ENCODE data around the gene CALR3. TPM values are rescaled to one million over a fixed set of nuclear protein-coding genes. Genes with fewer than 3 reads are reported as not detected.

Gene CALR3
- total and polyA plus RNA-seq, 2 of the 13 experiments (the other 11 are each of a cell fraction or from before 2014, with no cell fraction given) = not detected

DNA sequence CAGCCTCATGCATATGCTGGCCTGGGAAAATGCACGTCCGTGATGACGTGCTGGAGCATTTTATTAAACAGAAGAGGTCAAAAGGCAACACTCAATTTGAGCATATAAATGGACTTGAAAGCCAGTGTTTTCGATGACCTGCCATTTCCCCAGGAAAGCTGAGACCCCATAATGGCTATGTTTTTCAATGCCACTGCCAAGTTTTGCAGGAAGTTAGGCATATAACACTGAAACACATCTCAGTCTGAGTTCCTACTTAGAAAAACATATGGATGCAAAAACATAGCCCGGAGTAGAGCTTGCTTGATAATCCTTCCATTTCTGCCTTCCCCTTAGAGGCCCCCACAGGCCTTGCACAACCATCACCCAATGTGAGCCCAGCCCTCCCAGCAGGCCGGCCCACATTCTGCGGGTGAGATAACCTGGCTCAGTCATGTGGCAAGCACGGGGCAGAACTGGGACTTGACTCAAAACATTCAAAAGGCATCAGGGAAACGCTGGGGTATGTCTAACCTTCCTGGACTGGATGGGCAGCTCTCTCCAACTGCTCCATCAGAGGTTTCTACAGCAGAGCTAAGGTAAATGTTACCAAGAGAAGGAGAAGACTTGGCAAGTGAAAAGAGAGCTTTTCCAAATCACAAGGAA is 49.1 kb downstream of the CALR3 start (continued):
- no peak for TF ChIP-seq RARG (CRISPR knock-in tag; IDR thresholded peaks at IDR 0.05; ENCODE audit: low read depth)
- TF ChIP-seq, protein P1, sequence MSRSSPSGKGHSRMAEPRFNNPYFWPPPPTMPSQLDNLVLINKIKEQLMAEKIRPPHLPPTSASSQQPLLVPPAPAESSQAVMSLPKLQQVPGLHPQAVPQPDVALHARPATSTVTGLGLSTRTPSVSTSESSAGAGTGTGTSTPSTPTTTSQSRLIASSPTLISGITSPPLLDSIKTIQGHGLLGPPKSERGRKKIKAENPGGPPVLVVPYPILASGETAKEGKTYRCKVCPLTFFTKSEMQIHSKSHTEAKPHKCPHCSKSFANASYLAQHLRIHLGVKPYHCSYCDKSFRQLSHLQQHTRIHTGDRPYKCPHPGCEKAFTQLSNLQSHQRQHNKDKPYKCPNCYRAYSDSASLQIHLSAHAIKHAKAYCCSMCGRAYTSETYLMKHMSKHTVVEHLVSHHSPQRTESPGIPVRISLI (CRISPR knock-in tag; IDR thresholded peaks at IDR 0.05; ENCODE audit: borderline replicate concordance) = no peak
- no peak for TF ChIP-seq ZNF652 (CRISPR knock-in tag; IDR thresholded peaks at IDR 0.05; ENCODE audit: borderline replicate concordance, low read depth)
- no peak for TF ChIP-seq ZNF335 (CRISPR knock-in tag; IDR thresholded peaks at IDR 0.05)
- TF ChIP-seq ZNF354B (CRISPR knock-in tag; IDR thresholded peaks at IDR 0.05) = no peak
- TF ChIP-seq, protein P2, sequence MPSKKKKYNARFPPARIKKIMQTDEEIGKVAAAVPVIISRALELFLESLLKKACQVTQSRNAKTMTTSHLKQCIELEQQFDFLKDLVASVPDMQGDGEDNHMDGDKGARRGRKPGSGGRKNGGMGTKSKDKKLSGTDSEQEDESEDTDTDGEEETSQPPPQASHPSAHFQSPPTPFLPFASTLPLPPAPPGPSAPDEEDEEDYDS (CRISPR knock-in tag; IDR thresholded peaks at IDR 0.05) = peak; percentile 49; the same call in 1 of the 2 replicates
- TF ChIP-seq, protein P3, sequence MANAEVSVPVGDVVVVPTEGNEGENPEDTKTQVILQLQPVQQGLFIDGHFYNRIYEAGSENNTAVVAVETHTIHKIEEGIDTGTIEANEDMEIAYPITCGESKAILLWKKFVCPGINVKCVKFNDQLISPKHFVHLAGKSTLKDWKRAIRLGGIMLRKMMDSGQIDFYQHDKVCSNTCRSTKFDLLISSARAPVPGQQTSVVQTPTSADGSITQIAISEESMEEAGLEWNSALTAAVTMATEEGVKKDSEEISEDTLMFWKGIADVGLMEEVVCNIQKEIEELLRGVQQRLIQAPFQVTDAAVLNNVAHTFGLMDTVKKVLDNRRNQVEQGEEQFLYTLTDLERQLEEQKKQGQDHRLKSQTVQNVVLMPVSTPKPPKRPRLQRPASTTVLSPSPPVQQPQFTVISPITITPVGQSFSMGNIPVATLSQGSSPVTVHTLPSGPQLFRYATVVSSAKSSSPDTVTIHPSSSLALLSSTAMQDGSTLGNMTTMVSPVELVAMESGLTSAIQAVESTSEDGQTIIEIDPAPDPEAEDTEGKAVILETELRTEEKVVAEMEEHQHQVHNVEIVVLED (CRISPR knock-in tag; IDR thresholded peaks at IDR 0.05; ENCODE audit: borderline replicate concordance) = no peak; the same call in 1 of the 2 replicates
- peak; percentile 60; the same call in 1 of the 2 replicates for TF ChIP-seq ARNT2 (CRISPR knock-in tag; IDR thresholded peaks at IDR 0.05; ENCODE audit: low read depth)
- no peak for TF ChIP-seq ZSCAN29 (CRISPR knock-in tag; conservative IDR thresholded peaks at IDR 0.05)
- TF ChIP-seq ZNF24 (IDR thresholded peaks at IDR 0.05) = no peak
- TF ChIP-seq FOXO1 (CRISPR knock-in tag; IDR thresholded peaks at IDR 0.05) = peak; percentile 36; the same call in 1 of the 2 replicates
- TF ChIP-seq EP300 (IDR thresholded peaks at IDR 0.05; ENCODE audit: low read depth in 2 of 2, low read length in 2 of 2) = peak in 1 of 2 experiments; percentile 53; a peak in 1 of 4 replicates
- 0 out of 2 replicates have a peak, but pooled peaks have one; percentile 42 for TF ChIP-seq EP300 (CRISPR knock-in tag; IDR thresholded peaks at IDR 0.05; ENCODE audit: borderline replicate concordance)
- no peak for TF ChIP-seq ZNF780A (CRISPR knock-in tag; IDR thresholded peaks at IDR 0.05)
- no peak for TF ChIP-seq ATF7 (IDR thresholded peaks at IDR 0.05)
- no peak for TF ChIP-seq ATF7 (CRISPR knock-in tag; IDR thresholded peaks at IDR 0.05)
- TF ChIP-seq CBX5 (CRISPR knock-in tag; IDR thresholded peaks at IDR 0.05; ENCODE audit: borderline replicate concordance) = peak; percentile 45; the same call in 1 of the 2 replicates
- TF ChIP-seq, protein P4, sequence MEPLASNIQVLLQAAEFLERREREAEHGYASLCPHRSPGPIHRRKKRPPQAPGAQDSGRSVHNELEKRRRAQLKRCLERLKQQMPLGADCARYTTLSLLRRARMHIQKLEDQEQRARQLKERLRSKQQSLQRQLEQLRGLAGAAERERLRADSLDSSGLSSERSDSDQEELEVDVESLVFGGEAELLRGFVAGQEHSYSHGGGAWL (CRISPR knock-in tag; IDR thresholded peaks at IDR 0.05) = no peak
- TF ChIP-seq KDM5A (IDR thresholded peaks at IDR 0.05; ENCODE audit: borderline replicate concordance, low read length) = no peak
- no peak for TF ChIP-seq SMAD1 (CRISPR knock-in tag; IDR thresholded peaks at IDR 0.05; ENCODE audit: borderline replicate concordance, low read depth)
- no peak for TF ChIP-seq ADNP (CRISPR knock-in tag; IDR thresholded peaks at IDR 0.05)
- TF ChIP-seq ZNF619 (CRISPR knock-in tag; IDR thresholded peaks at IDR 0.05) = no peak
- TF ChIP-seq, protein P5, sequence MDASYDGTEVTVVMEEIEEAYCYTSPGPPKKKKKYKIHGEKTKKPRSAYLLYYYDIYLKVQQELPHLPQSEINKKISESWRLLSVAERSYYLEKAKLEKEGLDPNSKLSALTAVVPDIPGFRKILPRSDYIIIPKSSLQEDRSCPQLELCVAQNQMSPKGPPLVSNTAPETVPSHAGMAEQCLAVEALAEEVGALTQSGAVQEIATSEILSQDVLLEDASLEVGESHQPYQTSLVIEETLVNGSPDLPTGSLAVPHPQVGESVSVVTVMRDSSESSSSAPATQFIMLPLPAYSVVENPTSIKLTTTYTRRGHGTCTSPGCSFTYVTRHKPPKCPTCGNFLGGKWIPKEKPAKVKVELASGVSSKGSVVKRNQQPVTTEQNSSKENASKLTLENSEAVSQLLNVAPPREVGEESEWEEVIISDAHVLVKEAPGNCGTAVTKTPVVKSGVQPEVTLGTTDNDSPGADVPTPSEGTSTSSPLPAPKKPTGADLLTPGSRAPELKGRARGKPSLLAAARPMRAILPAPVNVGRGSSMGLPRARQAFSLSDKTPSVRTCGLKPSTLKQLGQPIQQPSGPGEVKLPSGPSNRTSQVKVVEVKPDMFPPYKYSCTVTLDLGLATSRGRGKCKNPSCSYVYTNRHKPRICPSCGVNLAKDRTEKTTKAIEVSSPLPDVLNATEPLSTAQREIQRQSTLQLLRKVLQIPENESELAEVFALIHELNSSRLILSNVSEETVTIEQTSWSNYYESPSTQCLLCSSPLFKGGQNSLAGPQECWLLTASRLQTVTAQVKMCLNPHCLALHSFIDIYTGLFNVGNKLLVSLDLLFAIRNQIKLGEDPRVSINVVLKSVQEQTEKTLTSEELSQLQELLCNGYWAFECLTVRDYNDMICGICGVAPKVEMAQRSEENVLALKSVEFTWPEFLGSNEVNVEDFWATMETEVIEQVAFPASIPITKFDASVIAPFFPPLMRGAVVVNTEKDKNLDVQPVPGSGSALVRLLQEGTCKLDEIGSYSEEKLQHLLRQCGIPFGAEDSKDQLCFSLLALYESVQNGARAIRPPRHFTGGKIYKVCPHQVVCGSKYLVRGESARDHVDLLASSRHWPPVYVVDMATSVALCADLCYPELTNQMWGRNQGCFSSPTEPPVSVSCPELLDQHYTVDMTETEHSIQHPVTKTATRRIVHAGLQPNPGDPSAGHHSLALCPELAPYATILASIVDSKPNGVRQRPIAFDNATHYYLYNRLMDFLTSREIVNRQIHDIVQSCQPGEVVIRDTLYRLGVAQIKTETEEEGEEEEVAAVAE (CRISPR knock-in tag; IDR thresholded peaks at IDR 0.05; ENCODE audit: borderline replicate concordance) = 0 out of 2 replicates have a peak, but pooled peaks have one; percentile 29
